ENCODE results near the gene EPHA3. TPM values are rescaled to one million over a fixed set of nuclear protein-coding genes. Genes with fewer than 3 reads are reported as not detected.

EPHA3 gene
- polyA plus RNA-seq, 1 donor, result 3.0 TPM

GRCh38 chr3:89256395-89256794, 149.0 kb downstream of the EPHA3 start:
- no peak overlapping the region for H3K27ac ChIP-seq (ENCODE audit: low read length)
- 91% methylated on average over 6 of the region's 7 CpGs for WGBS (ENCODE audit: insufficient coverage, low lambda C conversion rate)
- no peak overlapping the region for H3K4me3 ChIP-seq (ENCODE audit: low read length)
- no peaks in the 10 kb centered on the region for H3K36me3 ChIP-seq (ENCODE audit: control insufficient read depth, insufficient read depth, low read length)
- H3K4me1 ChIP-seq (ENCODE audit: control insufficient read depth, insufficient read depth, low read length), result no peaks in the 10 kb centered on the region
- no peak for DNase-seq
- H3K9me3 ChIP-seq (ENCODE audit: control insufficient read depth, low read depth, low read length), result no peaks in the 10 kb centered on the region
- H3K27me3 ChIP-seq (ENCODE audit: control insufficient read depth, insufficient read depth, low read length), result no peaks in the 10 kb centered on the region

DNA sequence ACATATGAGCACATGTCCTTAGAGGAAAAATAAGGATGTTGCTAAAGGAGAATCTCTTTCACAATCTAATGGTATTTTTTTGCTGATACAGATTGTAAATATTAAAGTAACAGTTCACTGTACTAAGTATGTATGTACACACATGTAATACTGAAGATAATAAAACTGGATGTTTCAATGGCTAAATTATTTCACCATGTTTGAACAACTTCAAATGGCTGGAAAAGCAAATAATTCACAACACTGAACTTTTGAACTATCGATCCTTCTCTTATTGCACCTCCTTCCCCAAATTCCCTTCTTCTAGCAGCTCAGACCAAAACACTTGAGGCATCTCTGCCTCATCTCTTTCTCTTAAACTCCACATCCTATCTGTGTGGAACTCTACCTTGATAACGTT, 149.5 kb downstream of the EPHA3 start:
- H3K4me1 ChIP-seq (ENCODE audit: control insufficient read depth, insufficient read depth, low read length), result no peaks in the 10 kb centered on the region
- H3K27me3 ChIP-seq (ENCODE audit: control insufficient read depth, insufficient read depth, low read length), result no peaks in the 10 kb centered on the region
- no peak overlapping the region for H3K27ac ChIP-seq (ENCODE audit: low read length)
- 25% methylated on average over 1 of the region's 2 CpGs for WGBS (ENCODE audit: insufficient coverage, low lambda C conversion rate)
- H3K9me3 ChIP-seq (ENCODE audit: control insufficient read depth, low read depth, low read length), result no peaks in the 10 kb centered on the region
- no peaks in the 10 kb centered on the region for H3K36me3 ChIP-seq (ENCODE audit: control insufficient read depth, insufficient read depth, low read length)
- no peak overlapping the region for H3K4me3 ChIP-seq (ENCODE audit: low read length)
- DNase-seq, result no peak

- WGBS (ENCODE audit: insufficient coverage, low lambda C conversion rate), result 80% methylated on average over 1 of the region's 1 CpG
- Histone ChIP-seq H3K27ac (ENCODE audit: low read length) (no peak overlapping the region), H3K27me3 (ENCODE audit: control insufficient read depth, insufficient read depth, low read length) (no peaks in the 10 kb centered on the region), H3K36me3 (ENCODE audit: control insufficient read depth, insufficient read depth, low read length) (no peaks in the 10 kb centered on the region), H3K4me1 (ENCODE audit: control insufficient read depth, insufficient read depth, low read length) (no peaks in the 10 kb centered on the region), H3K9me3 (ENCODE audit: control insufficient read depth, low read depth, low read length) (no peaks in the 10 kb centered on the region), H3K4me3 (ENCODE audit: low read length) (no peak overlapping the region)
- DNase-seq, result no peak
Measured at GRCh38 chr3:89260721-89261120, 153.3 kb downstream of the EPHA3 start.

GRCh38 chr3:89261673-89262072, 154.3 kb downstream of the EPHA3 start:
- H3K9me3 ChIP-seq (ENCODE audit: control insufficient read depth, low read depth, low read length), result no peaks in the 10 kb centered on the region
- H3K4me3 ChIP-seq (ENCODE audit: low read length), result no peak overlapping the region
- DNase-seq, result no peak
- no peak overlapping the region for H3K27ac ChIP-seq (ENCODE audit: low read length)
- H3K36me3 ChIP-seq (ENCODE audit: control insufficient read depth, insufficient read depth, low read length), result no peaks in the 10 kb centered on the region
- no peaks in the 10 kb centered on the region for H3K27me3 ChIP-seq (ENCODE audit: control insufficient read depth, insufficient read depth, low read length)
- WGBS (ENCODE audit: insufficient coverage, low lambda C conversion rate), result 100% methylated on average over 3 of the region's 4 CpGs
- no peaks in the 10 kb centered on the region for H3K4me1 ChIP-seq (ENCODE audit: control insufficient read depth, insufficient read depth, low read length)

DNA sequence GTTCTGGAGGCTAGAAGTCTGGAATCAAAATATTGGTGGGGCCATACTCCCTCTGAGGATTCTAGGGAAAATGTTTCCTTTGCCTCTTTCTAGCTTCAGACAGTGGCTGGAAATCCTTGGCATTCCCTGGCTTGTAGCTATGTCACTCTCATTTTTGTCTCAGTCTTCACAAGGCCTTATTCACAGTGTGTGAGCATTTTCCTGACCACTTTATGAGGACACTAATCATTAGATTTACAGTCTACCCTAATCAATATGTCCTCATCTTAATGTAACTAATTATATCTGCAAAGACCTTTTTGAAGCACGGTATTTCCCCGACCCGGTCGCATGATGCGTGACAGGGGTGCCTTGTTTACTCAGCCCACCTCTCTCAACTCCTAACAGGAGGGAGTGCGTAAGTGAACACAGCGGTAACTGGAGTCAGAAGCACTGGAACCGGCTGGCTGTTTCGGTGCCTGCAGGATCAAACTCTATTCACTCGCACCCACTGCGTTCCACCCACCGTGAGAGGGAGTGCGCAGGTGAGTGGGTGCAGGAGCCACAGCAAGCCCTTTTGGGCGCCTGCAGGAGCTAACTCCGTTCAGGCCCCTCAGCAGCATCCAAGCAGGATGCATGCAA, 155.0 kb downstream of the EPHA3 start:
- no CpG with 5 or more reads among the region's 15 CpGs for WGBS (ENCODE audit: insufficient coverage, low lambda C conversion rate)
- Histone ChIP-seq H3K36me3 (ENCODE audit: control insufficient read depth, insufficient read depth, low read length) (no peaks in the 10 kb centered on the region), H3K4me1 (ENCODE audit: control insufficient read depth, insufficient read depth, low read length) (no peaks in the 10 kb centered on the region), H3K9me3 (ENCODE audit: control insufficient read depth, low read depth, low read length) (no peaks in the 10 kb centered on the region), H3K4me3 (ENCODE audit: low read length) (no peak overlapping the region), H3K27me3 (ENCODE audit: control insufficient read depth, insufficient read depth, low read length) (no peaks in the 10 kb centered on the region), H3K27ac (ENCODE audit: low read length) (no peak overlapping the region)
- DNase-seq, result no peak

- Histone ChIP-seq H3K27me3 (ENCODE audit: control insufficient read depth, insufficient read depth, low read length) (no peaks in the 10 kb centered on the region), H3K4me3 (ENCODE audit: low read length) (no peak overlapping the region), H3K4me1 (ENCODE audit: control insufficient read depth, insufficient read depth, low read length) (no peaks in the 10 kb centered on the region), H3K36me3 (ENCODE audit: control insufficient read depth, insufficient read depth, low read length) (no peaks in the 10 kb centered on the region), H3K27ac (ENCODE audit: low read length) (no peak overlapping the region), H3K9me3 (ENCODE audit: control insufficient read depth, low read depth, low read length) (no peaks in the 10 kb centered on the region)
- no peak for DNase-seq
- WGBS (ENCODE audit: insufficient coverage, low lambda C conversion rate), result 100% methylated on average over 2 of the region's 6 CpGs
Measured at GRCh38 chr3:89264037-89264560, 156.7 kb downstream of the EPHA3 start.

DNA sequence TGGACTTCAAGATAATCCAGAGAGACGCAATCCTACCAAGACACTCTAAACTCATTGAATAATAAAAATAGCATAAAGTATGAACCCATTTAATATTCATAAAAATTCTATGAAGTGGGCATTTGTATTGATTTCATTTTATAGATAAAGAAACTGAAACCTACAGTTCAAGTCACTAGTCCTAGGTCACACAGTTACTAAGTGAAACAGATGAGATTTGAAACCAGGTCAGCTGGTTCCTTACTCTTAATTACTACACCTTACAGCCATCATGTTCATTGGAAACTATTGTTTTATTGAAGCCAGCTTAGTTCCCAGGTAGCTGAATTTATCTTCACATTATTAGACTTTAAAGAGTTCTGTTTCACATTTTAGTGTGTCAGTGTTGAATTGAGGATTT, 158.7 kb downstream of the EPHA3 start:
- no CpG with 5 or more reads among the region's 1 CpG for WGBS (ENCODE audit: insufficient coverage, low lambda C conversion rate)
- Histone ChIP-seq H3K36me3 (ENCODE audit: control insufficient read depth, insufficient read depth, low read length) (no peaks in the 10 kb centered on the region), H3K27me3 (ENCODE audit: control insufficient read depth, insufficient read depth, low read length) (no peaks in the 10 kb centered on the region), H3K9me3 (ENCODE audit: control insufficient read depth, low read depth, low read length) (no peaks in the 10 kb centered on the region), H3K4me3 (ENCODE audit: low read length) (no peak overlapping the region), H3K27ac (ENCODE audit: low read length) (no peak overlapping the region), H3K4me1 (ENCODE audit: control insufficient read depth, insufficient read depth, low read length) (no peaks in the 10 kb centered on the region)
- no peak for DNase-seq

GRCh38 chr3:89268059-89268458, 160.6 kb downstream of the EPHA3 start:
- no peaks in the 10 kb centered on the region for H3K36me3 ChIP-seq (ENCODE audit: control insufficient read depth, insufficient read depth, low read length)
- no peaks in the 10 kb centered on the region for H3K27me3 ChIP-seq (ENCODE audit: control insufficient read depth, insufficient read depth, low read length)
- H3K9me3 ChIP-seq (ENCODE audit: control insufficient read depth, low read depth, low read length), result no peaks in the 10 kb centered on the region
- WGBS (ENCODE audit: insufficient coverage, low lambda C conversion rate), result no CpG with 5 or more reads among the region's 1 CpG
- H3K27ac ChIP-seq (ENCODE audit: low read length), result no peak overlapping the region
- H3K4me3 ChIP-seq (ENCODE audit: low read length), result no peak overlapping the region
- DNase-seq, result no peak
- no peaks in the 10 kb centered on the region for H3K4me1 ChIP-seq (ENCODE audit: control insufficient read depth, insufficient read depth, low read length)

- no peak for DNase-seq
- no peaks in the 10 kb centered on the region for H3K4me1 ChIP-seq (ENCODE audit: control insufficient read depth, insufficient read depth, low read length)
- H3K4me3 ChIP-seq (ENCODE audit: low read length), result no peak overlapping the region
- no peaks in the 10 kb centered on the region for H3K27me3 ChIP-seq (ENCODE audit: control insufficient read depth, insufficient read depth, low read length)
- no peak overlapping the region for H3K27ac ChIP-seq (ENCODE audit: low read length)
- no peaks in the 10 kb centered on the region for H3K36me3 ChIP-seq (ENCODE audit: control insufficient read depth, insufficient read depth, low read length)
- no peaks in the 10 kb centered on the region for H3K9me3 ChIP-seq (ENCODE audit: control insufficient read depth, low read depth, low read length)
- no CpG with 5 or more reads among the region's 1 CpG for WGBS (ENCODE audit: insufficient coverage, low lambda C conversion rate)
Measured at GRCh38 chr3:89270201-89270600, 162.8 kb downstream of the EPHA3 start.

DNA sequence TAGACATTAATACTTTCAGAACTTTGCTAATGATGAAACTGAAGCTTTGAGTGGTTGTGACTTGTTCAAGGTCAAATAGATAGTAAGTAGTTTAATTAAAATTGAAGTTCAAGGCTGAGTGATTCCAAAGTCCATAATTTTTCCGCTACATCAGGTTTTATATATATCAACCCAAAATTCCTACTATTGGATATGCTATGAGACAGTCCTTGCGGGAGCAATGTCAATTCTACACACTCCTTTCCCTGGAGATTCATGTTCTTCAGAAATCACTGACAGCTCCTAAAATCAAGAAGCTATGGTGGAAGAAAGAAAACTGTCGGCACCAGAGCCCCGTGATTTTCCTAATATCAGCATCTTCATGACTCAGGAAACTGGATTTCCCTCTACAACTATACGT, 167.6 kb downstream of the EPHA3 start:
- DNase-seq, result no peak
- no peaks in the 10 kb centered on the region for H3K36me3 ChIP-seq (ENCODE audit: control insufficient read depth, insufficient read depth, low read length)
- H3K27me3 ChIP-seq (ENCODE audit: control insufficient read depth, insufficient read depth, low read length), result no peaks in the 10 kb centered on the region
- no peaks in the 10 kb centered on the region for H3K9me3 ChIP-seq (ENCODE audit: control insufficient read depth, low read depth, low read length)
- H3K27ac ChIP-seq (ENCODE audit: low read length), result no peak overlapping the region
- WGBS (ENCODE audit: insufficient coverage, low lambda C conversion rate), result 90% methylated on average over 2 of the region's 5 CpGs
- no peaks in the 10 kb centered on the region for H3K4me1 ChIP-seq (ENCODE audit: control insufficient read depth, insufficient read depth, low read length)
- H3K4me3 ChIP-seq (ENCODE audit: low read length), result no peak overlapping the region

DNA sequence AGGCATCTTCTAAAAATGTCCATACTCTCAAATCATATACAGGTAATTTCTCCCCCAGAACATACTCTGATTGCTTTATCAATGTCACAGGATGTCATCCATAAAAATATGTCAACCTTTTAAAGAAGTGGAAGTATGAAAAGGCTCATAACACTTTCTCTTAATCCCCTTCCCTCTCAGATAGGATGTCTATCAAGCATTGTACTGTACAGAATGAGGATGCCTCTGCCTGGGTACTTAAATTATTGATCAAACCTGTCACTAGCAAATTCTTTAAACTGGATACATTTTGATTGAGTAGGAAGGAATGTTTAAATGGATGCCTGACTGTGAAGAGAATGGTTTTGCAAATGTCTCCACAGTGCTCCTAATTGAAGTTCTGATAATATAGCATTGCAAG, 168.7 kb downstream of the EPHA3 start:
- Histone ChIP-seq H3K36me3 (ENCODE audit: control insufficient read depth, insufficient read depth, low read length) (no peaks in the 10 kb centered on the region), H3K4me1 (ENCODE audit: control insufficient read depth, insufficient read depth, low read length) (no peaks in the 10 kb centered on the region), H3K4me3 (ENCODE audit: low read length) (no peak overlapping the region), H3K9me3 (ENCODE audit: control insufficient read depth, low read depth, low read length) (no peaks in the 10 kb centered on the region), H3K27ac (ENCODE audit: low read length) (no peak overlapping the region), H3K27me3 (ENCODE audit: control insufficient read depth, insufficient read depth, low read length) (no peaks in the 10 kb centered on the region)
- no peak for DNase-seq

Measured in large intestine (tissue), 3 donors.